SU-DHL-6 (cell line): ENCODE results near the gene PHF20.

Experiments used
- CTCF ChIP-seq: fragments of 200-600 bp; sonication (generic); IDR thresholded peaks from one replicate; pipeline ENCODE4 v1.5.1; 2017; ENCODE audit warnings: antibody characterized with exemption, mild to moderate bottlenecking, low read length, moderate library complexity; ENCODE audit not compliant: insufficient read depth, poor library complexity, severe bottlenecking
- EZH2phosphoT487 ChIP-seq: fragments of 200-600 bp; sonication (generic), shearing (Covaris generic); conservative IDR thresholded peaks from 2 replicates; pipeline ENCODE4 v1.6.1; 2018; ENCODE audit warnings: mild to moderate bottlenecking, antibody characterized with exemption, low read length, moderate library complexity, mixed read lengths

- TF ChIP-seq CTCF (no peak), EZH2phosphoT487 (no peak)
Observed at GRCh38 chr20:35876033-35876320, 104.2 kb downstream of the PHF20 start.
